Endothelial cell of umbilical vein (primary cell): ENCODE data around the gene MNAT1. TPM values are rescaled to one million over a fixed set of nuclear protein-coding genes. Genes with fewer than 3 reads are reported as not detected.

ENCODE experiments used
- BruUV-seq: library from RNA; stranded (reverse); fragments of 400-500 nt; replicated peaks from 2 replicates; lab custom pipeline; 2021; lab: Mats Ljungman, UMichigan
- CTCF ChIA-PET: fragments of 300-600, 350-600 bp; sonication (Branson Sonifier 250); formaldehyde crosslinking; loops from one replicate; lab custom pipeline; 2021; ENCODE audit warnings: antibody characterized with exemption, inconsistent platforms; lab: Charles Lee
- POLR2A ChIA-PET: fragments of 300-600, 350-600 bp; sonication (Branson Sonifier 250); formaldehyde crosslinking; loops from one replicate; lab custom pipeline; 2021; ENCODE audit warnings: antibody characterized with exemption, inconsistent platforms; lab: Charles Lee
- DNase-seq: peaks from one replicate; pipeline ENCODE4 v3.0.0-alpha.2; 2011; ENCODE audit warnings: low read depth, low spot score
- FAIRE-seq: peaks from 2 replicates; lab custom pipeline; 2011; peaks lifted over from hg19 to GRCh38; lab: Jason Lieb, UNC
- H2AFZ ChIP-seq: 2 replicates; pipeline ENCODE4 v1.6.0; 2012; ENCODE audit warnings: low read depth, low read length, control low read depth, inconsistent platforms
- H3K27ac ChIP-seq: 2 replicates; pipeline ENCODE4 v1.5.1; 2011; ENCODE audit warnings: low read depth, mild to moderate bottlenecking, control low read depth, low read length, moderate library complexity; ENCODE audit not compliant: insufficient read depth
- H3K27me3 ChIP-seq, 2 experiments: 2 replicates each; pipeline versions ENCODE4 v1.6.0 to v1.6.1; 2011; ENCODE audit warnings: low read length in 2 of 2, mixed read lengths in 1 of 2; ENCODE audit not compliant: control insufficient read depth in 2 of 2, insufficient read depth in 2 of 2
- H3K36me3 ChIP-seq, 2 experiments: 2 replicates in 1 of 2; 3 replicates in 1 of 2; pipeline ENCODE4 v1.5.1; 2011; ENCODE audit warnings: low read length in 2 of 2, mild to moderate bottlenecking in 1 of 2, moderate library complexity in 1 of 2; ENCODE audit not compliant: control insufficient read depth in 2 of 2, insufficient read depth in 2 of 2; ENCODE audit errors: extremely low read depth in 1 of 2
- H3K4me1 ChIP-seq: 3 replicates; pipeline ENCODE4 v1.5.1; 2011; ENCODE audit warnings: mild to moderate bottlenecking, low read length; ENCODE audit not compliant: control insufficient read depth, insufficient read depth; ENCODE audit errors: extremely low read depth
- H3K4me2 ChIP-seq: 2 replicates; pipeline ENCODE4 v1.6.1; 2011; ENCODE audit warnings: low read length, control low read depth, mixed read lengths; ENCODE audit not compliant: insufficient read depth
- H3K4me3 ChIP-seq, 3 experiments: fragments of 200-600 bp in 1 of 3; sonication (generic), shearing (Covaris generic) in 1 of 3; replicated peaks in 1 of 3; 2 replicates each; pipeline ENCODE4 v1.5.1; 2011 to 2016; ENCODE audit warnings: control low read depth in 3 of 3, low read length in 3 of 3, mild to moderate bottlenecking in 2 of 3, inconsistent platforms in 1 of 3, low read depth in 1 of 3, moderate library complexity in 1 of 3; ENCODE audit not compliant: insufficient read depth in 1 of 3
- H3K79me2 ChIP-seq: 2 replicates; pipeline ENCODE4 v1.6.0; 2012; ENCODE audit warnings: low read length, inconsistent platforms; ENCODE audit not compliant: control insufficient read depth, insufficient read depth
- H3K9ac ChIP-seq: replicated peaks from 2 replicates; pipeline ENCODE3; 2011; ENCODE audit warnings: low read length, control low read depth; ENCODE audit not compliant: insufficient read depth; ENCODE audit errors: extremely low read depth
- H3K9me1 ChIP-seq: replicated peaks from 3 replicates; pipeline ENCODE4 v1.6.0; 2011; ENCODE audit warnings: mild to moderate bottlenecking, low read length; ENCODE audit not compliant: control insufficient read depth, insufficient read depth; ENCODE audit errors: extremely low read depth
- H3K9me3 ChIP-seq: replicated peaks from 2 replicates; pipeline ENCODE4 v1.5.1; 2012; ENCODE audit warnings: low read length, inconsistent platforms; ENCODE audit not compliant: control insufficient read depth, insufficient read depth
- H4K20me1 ChIP-seq: replicated peaks from 2 replicates; pipeline ENCODE3; 2011; ENCODE audit warnings: mild to moderate bottlenecking, low read length; ENCODE audit not compliant: control insufficient read depth, insufficient read depth; ENCODE audit errors: extremely low read depth
- CTCF ChIP-seq, 2 donors: IDR thresholded peaks; 1 replicate in 1 of 2; 2 replicates in 1 of 2; pipeline ENCODE4 v1.5.1; 2011; ENCODE audit warnings: low read length in 2 of 2, mild to moderate bottlenecking in 2 of 2, moderate library complexity in 2 of 2, control low read depth in 1 of 2, inconsistent platforms in 1 of 2, low read depth in 1 of 2; ENCODE audit not compliant: insufficient read depth in 1 of 2; ENCODE audit errors: extremely low read depth in 1 of 2
- EZH2 ChIP-seq: IDR thresholded peaks from 2 replicates; pipeline ENCODE4 v1.6.1; 2012; ENCODE audit warnings: borderline replicate concordance, low read depth, mild to moderate bottlenecking, moderate library complexity, low read length, inconsistent platforms; ENCODE audit not compliant: severe bottlenecking
- FOS ChIP-seq: IDR thresholded peaks from 2 replicates; pipeline ENCODE4 v1.6.1; 2011; ENCODE audit warnings: mild to moderate bottlenecking, low read length, moderate library complexity, borderline replicate concordance; ENCODE audit not compliant: insufficient read depth
- GATA2 ChIP-seq: IDR thresholded peaks from 2 replicates; pipeline ENCODE4 v1.7.0; 2011; ENCODE audit warnings: low read depth, mild to moderate bottlenecking, moderate library complexity, mixed read lengths, low read length; ENCODE audit not compliant: insufficient read length, insufficient read depth
- JUN ChIP-seq: IDR thresholded peaks from 2 replicates; pipeline ENCODE4 v1.6.1; 2011; ENCODE audit warnings: borderline replicate concordance, low read depth; ENCODE audit not compliant: insufficient read length, insufficient read depth
- MAX ChIP-seq: IDR thresholded peaks from 2 replicates; pipeline ENCODE4 v1.6.1; 2011; ENCODE audit not compliant: insufficient read depth, insufficient read length
- MYC ChIP-seq: IDR thresholded peaks from one replicate; pipeline ENCODE4 v1.6.1; 2011; ENCODE audit warnings: mild to moderate bottlenecking, low read depth, low read length
- POLR2A ChIP-seq: IDR thresholded peaks from 2 replicates; pipeline ENCODE4 v1.6.1; 2012; ENCODE audit warnings: low read depth, mild to moderate bottlenecking, control low read depth, low read length
- POLR2AphosphoS5 ChIP-seq: IDR thresholded peaks from 2 replicates; pipeline ENCODE4 v1.6.1; 2012; ENCODE audit warnings: low read depth, mild to moderate bottlenecking, control low read depth, low read length, moderate library complexity; ENCODE audit not compliant: insufficient read depth
- dilution Hi-C: fragments of 300-500 bp; cut with MboI; formaldehyde crosslinking; loops from one replicate; pipeline ENCODE4 v1.15.0; 2019; ENCODE audit warnings: low sequenced_read_pairs; ENCODE audit not compliant: extremely low pct_ligation_motif_present
- intact Hi-C: fragments of 100-400 bp; cut with micrococcal nuclease; formaldehyde crosslinking; loops from one replicate; pipeline ENCODE4 v1.10.0; 2022
- polyA plus RNA-seq, 4 experiments: library from polyadenylated mRNA; depleted of rRNA in 3 of 4; stranded (reverse) in 3 of 4; unstranded in 1 of 4; fragments of >200 nt; gene quantifications; 2 replicates each; pipeline versions ENCODE4 v1.2.1 to v1.2.3, GENCODE V29; 2011 to 2012; ENCODE audit warnings: missing spikeins in 1 of 4
- total RNA-seq: library from RNA; stranded (reverse); gene quantifications from 2 replicates; pipeline ENCODE4 v1.2.3, GENCODE V29; 2021

The MNAT1 gene
- total and polyA plus RNA-seq, 2 donors (not counting 3 experiments of a cell fraction or from before 2014, with no cell fraction given) = 35.7 to 55.7 TPM

- H2AFZ ChIP-seq = no peak overlapping the region
- no peaks in the 10 kb centered on the region for H4K20me1 ChIP-seq
- peaks cover 0 to 5% of the 10 kb centered on the region in 2 experiments for H3K36me3 ChIP-seq
- H3K4me1 ChIP-seq = no peaks in the 10 kb centered on the region
- no peaks in the 10 kb centered on the region for H3K79me2 ChIP-seq
- ChIA-PET POLR2A (no interaction called here), CTCF (no interaction called here)
- H3K9me1 ChIP-seq = no peaks in the 10 kb centered on the region
- no peaks in the 10 kb centered on the region for H3K27me3 ChIP-seq
- no peak overlapping the region for H3K4me2 ChIP-seq
- FAIRE-seq = no peak
- no TSS peak for BruUV-seq
- DNase-seq = no peak
- no peaks in the 10 kb centered on the region for H3K9me3 ChIP-seq
- TF ChIP-seq MAX (no peak), POLR2A (no peak), EZH2 (no peak), GATA2 (no peak), JUN (no peak), FOS (no peak), MYC (no peak), CTCF (IDR thresholded peaks at IDR 0.05; ENCODE audit: extremely low read depth in 1 of 2, insufficient read depth in 1 of 2, low read depth in 1 of 2, low read length in 2 of 2) (no peak), POLR2AphosphoS5 (no peak)
- H3K4me3 ChIP-seq = no peak overlapping the region
- intact Hi-C loops = no loop called here
- dilution Hi-C loops = no loop called here
- no peak overlapping the region for H3K9ac ChIP-seq
- no peak overlapping the region for H3K27ac ChIP-seq
Measured at GRCh38 chr14:60839057-60839456, 104.5 kb downstream of the MNAT1 start.
